Measurements from ENCODE around the gene TSPYL6. TPM values are rescaled to one million over a fixed set of nuclear protein-coding genes. Genes with fewer than 3 reads are reported as not detected.

TSPYL6 gene
- polyA plus RNA-seq, 2 of the 4 experiments (the other 2 are of a cell fraction) = not detected

DNA sequence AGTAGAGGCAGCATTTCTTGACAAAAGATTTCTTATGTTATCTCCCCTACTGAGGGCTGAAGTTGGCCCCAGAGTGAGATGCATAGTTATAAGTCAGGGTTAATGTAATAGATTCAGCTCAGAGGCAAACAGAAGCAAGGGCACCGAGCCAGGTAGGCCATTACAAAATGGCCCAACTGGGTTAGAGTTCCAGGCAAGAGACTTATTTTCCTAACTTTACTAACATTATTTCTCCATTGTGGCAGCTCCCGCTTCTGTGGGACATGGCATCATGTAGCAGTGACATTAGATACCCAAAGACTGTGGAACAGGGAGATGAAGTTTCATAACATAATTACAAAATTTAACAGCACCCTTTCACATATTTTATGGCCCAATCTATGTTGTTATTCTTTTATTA lies 27.1 kb downstream of the TSPYL6 start:
- no peak for FAIRE-seq
- H3K9me3 ChIP-seq = no peaks in the 10 kb centered on the region
- ChIA-PET POLR2A (no interaction called here), CTCF (no interaction called here)
- no peak overlapping the region for H3K4me3 ChIP-seq
- WGBS (ENCODE audit: missing lambda C conversion rate) = 58% methylated on average over 2 of the region's 2 CpGs
- no peak for ATAC-seq
- TF ChIP-seq, protein P1, sequence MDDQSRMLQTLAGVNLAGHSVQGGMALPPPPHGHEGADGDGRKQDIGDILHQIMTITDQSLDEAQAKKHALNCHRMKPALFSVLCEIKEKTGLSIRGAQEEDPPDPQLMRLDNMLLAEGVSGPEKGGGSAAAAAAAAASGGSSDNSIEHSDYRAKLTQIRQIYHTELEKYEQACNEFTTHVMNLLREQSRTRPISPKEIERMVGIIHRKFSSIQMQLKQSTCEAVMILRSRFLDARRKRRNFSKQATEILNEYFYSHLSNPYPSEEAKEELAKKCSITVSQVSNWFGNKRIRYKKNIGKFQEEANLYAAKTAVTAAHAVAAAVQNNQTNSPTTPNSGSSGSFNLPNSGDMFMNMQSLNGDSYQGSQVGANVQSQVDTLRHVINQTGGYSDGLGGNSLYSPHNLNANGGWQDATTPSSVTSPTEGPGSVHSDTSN (IDR thresholded peaks at IDR 0.05) = no peak
- TF ChIP-seq BHLHE40 (IDR thresholded peaks at IDR 0.05; ENCODE audit: low read depth, low read length) (no peak), ESRRA (IDR thresholded peaks at IDR 0.05; ENCODE audit: borderline replicate concordance, low read length) (no peak), MAFK (IDR thresholded peaks at IDR 0.05; ENCODE audit: partially characterized antibody) (no peak), CBX2 (IDR thresholded peaks at IDR 0.05; ENCODE audit: borderline replicate concordance, low read depth) (no peak), FOXS1 (CRISPR knock-in tag; IDR thresholded peaks at IDR 0.05) (no peak), KDM5A (IDR thresholded peaks at IDR 0.05) (no peak), ZC3H11A (IDR thresholded peaks at IDR 0.05) (no peak)
- TF ChIP-seq, protein P2, sequence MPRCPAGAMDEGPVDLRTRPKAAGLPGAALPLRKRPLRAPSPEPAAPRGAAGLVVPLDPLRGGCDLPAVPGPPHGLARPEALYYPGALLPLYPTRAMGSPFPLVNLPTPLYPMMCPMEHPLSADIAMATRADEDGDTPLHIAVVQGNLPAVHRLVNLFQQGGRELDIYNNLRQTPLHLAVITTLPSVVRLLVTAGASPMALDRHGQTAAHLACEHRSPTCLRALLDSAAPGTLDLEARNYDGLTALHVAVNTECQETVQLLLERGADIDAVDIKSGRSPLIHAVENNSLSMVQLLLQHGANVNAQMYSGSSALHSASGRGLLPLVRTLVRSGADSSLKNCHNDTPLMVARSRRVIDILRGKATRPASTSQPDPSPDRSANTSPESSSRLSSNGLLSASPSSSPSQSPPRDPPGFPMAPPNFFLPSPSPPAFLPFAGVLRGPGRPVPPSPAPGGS (IDR thresholded peaks at IDR 0.05) = no peak
- no peak for DNase-seq (ENCODE audit: low read depth in 1 of 2, low spot score in 1 of 2)
- no peak overlapping the region for H3K27ac ChIP-seq
- no peaks in the 10 kb centered on the region for H3K4me1 ChIP-seq
- H3K4me2 ChIP-seq = no peak overlapping the region

DNA sequence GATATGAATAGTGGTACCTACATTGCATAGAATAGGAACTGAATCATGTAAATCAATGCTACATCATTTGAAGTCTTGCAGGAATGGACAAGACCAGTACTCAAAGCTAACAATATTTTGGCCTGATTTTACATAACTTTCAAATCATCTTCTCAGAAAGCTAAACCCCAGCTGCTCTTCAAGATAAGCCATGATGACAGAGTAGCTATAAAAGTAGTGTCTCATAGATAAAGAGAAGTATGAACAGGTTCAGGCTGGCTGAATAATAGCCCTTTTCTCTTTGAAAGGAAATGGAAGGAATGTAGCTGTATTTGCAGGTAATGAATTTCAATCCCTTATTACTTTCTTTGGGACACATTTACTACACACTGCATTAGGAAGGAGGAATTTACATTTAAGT lies 28.2 kb downstream of the TSPYL6 start:
- H3K9me3 ChIP-seq = no peaks in the 10 kb centered on the region
- H3K4me2 ChIP-seq = no peak overlapping the region
- FAIRE-seq (no peak), DNase-seq (ENCODE audit: low read depth in 1 of 2, low spot score in 1 of 2) (no peak), ATAC-seq (no peak)
- POLR2A ChIA-PET = no interaction called here
- CTCF ChIA-PET = interaction anchor here (1.1 kb wide), 1 partner anchor 14 kb away, joined by 3 read pairs; no protein-coding TSS in a partner anchor
- TF ChIP-seq ZC3H11A (IDR thresholded peaks at IDR 0.05) (no peak), EHMT2 (IDR thresholded peaks at IDR 0.05; ENCODE audit: low read depth) (no peak), CBX8 (IDR thresholded peaks at IDR 0.05) (no peak), FOSB (CRISPR knock-in tag; IDR thresholded peaks at IDR 0.05) (no peak), ESRRA (IDR thresholded peaks at IDR 0.05; ENCODE audit: borderline replicate concordance, low read length) (no peak), NPAS2 (CRISPR knock-in tag; IDR thresholded peaks at IDR 0.05; ENCODE audit: borderline replicate concordance) (no peak), NR3C1 (IDR thresholded peaks at IDR 0.05) (no peak), EHF (CRISPR knock-in tag; IDR thresholded peaks at IDR 0.05) (no peak), RAD21 (conservative IDR thresholded peaks at IDR 0.05 in 1 of 2, IDR thresholded peaks at IDR 0.05 in 1 of 2) (no peak), JUN (IDR thresholded peaks at IDR 0.05) (no peak)
- TF ChIP-seq, protein P1 (IDR thresholded peaks at IDR 0.05) = no peak
- TF ChIP-seq, protein P3, sequence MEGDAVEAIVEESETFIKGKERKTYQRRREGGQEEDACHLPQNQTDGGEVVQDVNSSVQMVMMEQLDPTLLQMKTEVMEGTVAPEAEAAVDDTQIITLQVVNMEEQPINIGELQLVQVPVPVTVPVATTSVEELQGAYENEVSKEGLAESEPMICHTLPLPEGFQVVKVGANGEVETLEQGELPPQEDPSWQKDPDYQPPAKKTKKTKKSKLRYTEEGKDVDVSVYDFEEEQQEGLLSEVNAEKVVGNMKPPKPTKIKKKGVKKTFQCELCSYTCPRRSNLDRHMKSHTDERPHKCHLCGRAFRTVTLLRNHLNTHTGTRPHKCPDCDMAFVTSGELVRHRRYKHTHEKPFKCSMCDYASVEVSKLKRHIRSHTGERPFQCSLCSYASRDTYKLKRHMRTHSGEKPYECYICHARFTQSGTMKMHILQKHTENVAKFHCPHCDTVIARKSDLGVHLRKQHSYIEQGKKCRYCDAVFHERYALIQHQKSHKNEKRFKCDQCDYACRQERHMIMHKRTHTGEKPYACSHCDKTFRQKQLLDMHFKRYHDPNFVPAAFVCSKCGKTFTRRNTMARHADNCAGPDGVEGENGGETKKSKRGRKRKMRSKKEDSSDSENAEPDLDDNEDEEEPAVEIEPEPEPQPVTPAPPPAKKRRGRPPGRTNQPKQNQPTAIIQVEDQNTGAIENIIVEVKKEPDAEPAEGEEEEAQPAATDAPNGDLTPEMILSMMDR (IDR thresholded peaks at IDR 0.05) = no peak
- H3K4me1 ChIP-seq = no peaks in the 10 kb centered on the region
- no peak overlapping the region for H3K27ac ChIP-seq
- no peak overlapping the region for H3K4me3 ChIP-seq

DNA sequence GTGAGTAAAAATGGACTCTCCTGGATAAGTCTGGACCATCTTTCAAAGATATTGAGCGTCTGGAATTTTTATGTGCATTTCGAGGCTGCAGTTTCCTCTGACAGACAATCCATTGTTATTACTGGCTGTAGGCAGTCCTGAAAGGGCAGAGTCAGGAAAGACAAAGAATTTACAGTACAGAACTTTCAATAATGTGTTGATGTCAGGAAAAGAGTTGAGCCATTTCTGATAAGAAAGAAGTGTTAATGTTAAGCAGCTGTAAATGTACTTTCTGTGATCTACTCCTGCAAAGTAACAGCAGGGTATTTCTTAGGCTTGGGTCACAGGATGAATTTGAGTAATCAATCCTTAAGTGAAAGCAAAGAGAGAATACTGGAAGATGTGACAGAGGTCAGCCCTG lies 29.8 kb downstream of the TSPYL6 start:
- Histone ChIP-seq H3K27ac (no peak overlapping the region), H3K9me3 (no peaks in the 10 kb centered on the region), H3K4me2 (no peak overlapping the region), H3K4me1 (no peaks in the 10 kb centered on the region), H3K4me3 (no peak overlapping the region)
- no peak for DNase-seq (ENCODE audit: low read depth in 1 of 2, low spot score in 1 of 2)
- POLR2A ChIA-PET = no interaction called here
- CTCF ChIA-PET = interaction anchor here (1.0 kb wide), 2 partner anchors 11 to 120 kb away, joined by 3 read pairs; no protein-coding TSS in a partner anchor
- 58% methylated on average over 2 of the region's 2 CpGs for WGBS (ENCODE audit: missing lambda C conversion rate)
- no peak for ATAC-seq
- no peak for TF ChIP-seq NR3C1 (IDR thresholded peaks at IDR 0.05)
- TF ChIP-seq MYC (IDR thresholded peaks at IDR 0.05; ENCODE audit: borderline replicate concordance, low read length) = no peak
- no peak for TF ChIP-seq KDM1A (IDR thresholded peaks at IDR 0.05; ENCODE audit: low read depth)
- TF ChIP-seq EHMT2 (IDR thresholded peaks at IDR 0.05; ENCODE audit: low read depth) = no peak
- TF ChIP-seq EHF (CRISPR knock-in tag; IDR thresholded peaks at IDR 0.05) = no peak
- TF ChIP-seq, protein P2 (IDR thresholded peaks at IDR 0.05) = no peak
- TF ChIP-seq, protein P3 (IDR thresholded peaks at IDR 0.05) = no peak
- FAIRE-seq = no peak

Data from A549 (cell line).